ENCODE measurements around the gene DALRD3.
A peak's percentile ranks its signal among the peaks of the same experiment; 100 is the strongest.

DALRD3 gene

GRCh38 chr3:49017971-49018706, at the start of gene DALRD3:
Gene DALRD3 (minus strand): TSS chr3:49018580. CDS start chr3:49018564, 16 bp downstream.
- peak within 1 kb of the TSS; percentile 41 for H3K9ac ChIP-seq (ENCODE audit: low read length)
- H3K9me3 ChIP-seq (ENCODE audit: control insufficient read depth, low read depth, low read length), result no peaks in the 10 kb centered on the region
- no peaks in the 10 kb centered on the region for H3K27me3 ChIP-seq (ENCODE audit: control insufficient read depth, insufficient read depth, low read length)
- peaks cover 30% of the 10 kb centered on the region for H3K36me3 ChIP-seq (ENCODE audit: control insufficient read depth, low read depth, low read length)
- H3K4me3 ChIP-seq (ENCODE audit: low read length), result peak within 1 kb of the TSS; percentile 72
- no peak within 1 kb of the TSS for H3K27ac ChIP-seq (ENCODE audit: low read length)
- peaks cover 6% of the 10 kb centered on the region for H3K4me1 ChIP-seq (ENCODE audit: control insufficient read depth, low read depth, low read length)

GRCh38 chr3:49058011-49058410, 39.6 kb upstream of the DALRD3 start:
- no peak overlapping the region for H3K9ac ChIP-seq (ENCODE audit: low read length)
- H3K36me3 ChIP-seq (ENCODE audit: control insufficient read depth, low read depth, low read length), result peaks cover 52% of the 10 kb centered on the region
- no peak overlapping the region for H3K27ac ChIP-seq (ENCODE audit: low read length)
- H3K27me3 ChIP-seq (ENCODE audit: control insufficient read depth, insufficient read depth, low read length), result no peaks in the 10 kb centered on the region
- H3K4me3 ChIP-seq (ENCODE audit: low read length), result no peak overlapping the region
- H3K4me1 ChIP-seq (ENCODE audit: control insufficient read depth, low read depth, low read length), result no peaks in the 10 kb centered on the region
- H3K9me3 ChIP-seq (ENCODE audit: control insufficient read depth, low read depth, low read length), result no peaks in the 10 kb centered on the region

- no peaks in the 10 kb centered on the region for H3K9me3 ChIP-seq (ENCODE audit: control insufficient read depth, low read depth, low read length)
- no peaks in the 10 kb centered on the region for H3K4me1 ChIP-seq (ENCODE audit: control insufficient read depth, low read depth, low read length)
- no peak overlapping the region for H3K27ac ChIP-seq (ENCODE audit: low read length)
- H3K4me3 ChIP-seq (ENCODE audit: low read length), result no peak overlapping the region
- H3K36me3 ChIP-seq (ENCODE audit: control insufficient read depth, low read depth, low read length), result peaks cover 52% of the 10 kb centered on the region
- no peak overlapping the region for H3K9ac ChIP-seq (ENCODE audit: low read length)
- H3K27me3 ChIP-seq (ENCODE audit: control insufficient read depth, insufficient read depth, low read length), result no peaks in the 10 kb centered on the region
These were observed 38.9 kb upstream of the DALRD3 start for GRCh38 chr3:49057268-49057667.

GRCh38 chr3:49054344-49054862, 36.0 kb upstream of the DALRD3 start:
- no peak overlapping the region for H3K9ac ChIP-seq (ENCODE audit: low read length)
- H3K9me3 ChIP-seq (ENCODE audit: control insufficient read depth, low read depth, low read length), result no peaks in the 10 kb centered on the region
- no peak overlapping the region for H3K4me3 ChIP-seq (ENCODE audit: low read length)
- H3K4me1 ChIP-seq (ENCODE audit: control insufficient read depth, low read depth, low read length), result no peaks in the 10 kb centered on the region
- H3K36me3 ChIP-seq (ENCODE audit: control insufficient read depth, low read depth, low read length), result peaks cover 46% of the 10 kb centered on the region
- H3K27me3 ChIP-seq (ENCODE audit: control insufficient read depth, insufficient read depth, low read length), result no peaks in the 10 kb centered on the region
- no peak overlapping the region for H3K27ac ChIP-seq (ENCODE audit: low read length)

- Histone ChIP-seq H3K4me3 (ENCODE audit: low read length) (no peak overlapping the region), H3K4me1 (ENCODE audit: control insufficient read depth, low read depth, low read length) (no peaks in the 10 kb centered on the region), H3K27me3 (ENCODE audit: control insufficient read depth, insufficient read depth, low read length) (no peaks in the 10 kb centered on the region), H3K27ac (ENCODE audit: low read length) (no peak overlapping the region), H3K36me3 (ENCODE audit: control insufficient read depth, low read depth, low read length) (peaks cover 46% of the 10 kb centered on the region), H3K9me3 (ENCODE audit: control insufficient read depth, low read depth, low read length) (no peaks in the 10 kb centered on the region), H3K9ac (ENCODE audit: low read length) (no peak overlapping the region)
These were observed 35.2 kb upstream of the DALRD3 start for GRCh38 chr3:49053543-49053942.

GRCh38 chr3:49035281-49035680, 16.9 kb upstream of the DALRD3 start:
- Histone ChIP-seq H3K9ac (ENCODE audit: low read length) (no peak overlapping the region), H3K36me3 (ENCODE audit: control insufficient read depth, low read depth, low read length) (peaks cover 46% of the 10 kb centered on the region), H3K4me3 (ENCODE audit: low read length) (no peak overlapping the region), H3K4me1 (ENCODE audit: control insufficient read depth, low read depth, low read length) (no peaks in the 10 kb centered on the region), H3K27me3 (ENCODE audit: control insufficient read depth, insufficient read depth, low read length) (no peaks in the 10 kb centered on the region), H3K27ac (ENCODE audit: low read length) (no peak overlapping the region), H3K9me3 (ENCODE audit: control insufficient read depth, low read depth, low read length) (no peaks in the 10 kb centered on the region)

- Histone ChIP-seq H3K9ac (ENCODE audit: low read length) (no peak overlapping the region), H3K4me1 (ENCODE audit: control insufficient read depth, low read depth, low read length) (no peaks in the 10 kb centered on the region), H3K36me3 (ENCODE audit: control insufficient read depth, low read depth, low read length) (peaks cover 46% of the 10 kb centered on the region), H3K4me3 (ENCODE audit: low read length) (no peak overlapping the region), H3K27ac (ENCODE audit: low read length) (no peak overlapping the region), H3K9me3 (ENCODE audit: control insufficient read depth, low read depth, low read length) (no peaks in the 10 kb centered on the region), H3K27me3 (ENCODE audit: control insufficient read depth, insufficient read depth, low read length) (no peaks in the 10 kb centered on the region)
These were observed 16.3 kb upstream of the DALRD3 start for GRCh38 chr3:49034650-49035049.

- Histone ChIP-seq H3K9ac (ENCODE audit: low read length) (no peak overlapping the region), H3K36me3 (ENCODE audit: control insufficient read depth, low read depth, low read length) (peaks cover 47% of the 10 kb centered on the region), H3K9me3 (ENCODE audit: control insufficient read depth, low read depth, low read length) (no peaks in the 10 kb centered on the region), H3K27me3 (ENCODE audit: control insufficient read depth, insufficient read depth, low read length) (no peaks in the 10 kb centered on the region), H3K27ac (ENCODE audit: low read length) (no peak overlapping the region), H3K4me1 (ENCODE audit: control insufficient read depth, low read depth, low read length) (peaks cover 9% of the 10 kb centered on the region), H3K4me3 (ENCODE audit: low read length) (no peak overlapping the region)
These were observed 14.4 kb upstream of the DALRD3 start for GRCh38 chr3:49032646-49033304.

GRCh38 chr3:49030321-49030720, 11.9 kb upstream of the DALRD3 start:
- Histone ChIP-seq H3K9me3 (ENCODE audit: control insufficient read depth, low read depth, low read length) (no peaks in the 10 kb centered on the region), H3K27ac (ENCODE audit: low read length) (no peak overlapping the region), H3K36me3 (ENCODE audit: control insufficient read depth, low read depth, low read length) (peaks cover 59% of the 10 kb centered on the region), H3K4me1 (ENCODE audit: control insufficient read depth, low read depth, low read length) (peaks cover 9% of the 10 kb centered on the region), H3K4me3 (ENCODE audit: low read length) (no peak overlapping the region), H3K9ac (ENCODE audit: low read length) (no peak overlapping the region), H3K27me3 (ENCODE audit: control insufficient read depth, insufficient read depth, low read length) (no peaks in the 10 kb centered on the region)

- Histone ChIP-seq H3K4me3 (ENCODE audit: low read length) (peak overlapping the region; percentile 72), H3K9ac (ENCODE audit: low read length) (no peak overlapping the region), H3K27me3 (ENCODE audit: control insufficient read depth, insufficient read depth, low read length) (no peaks in the 10 kb centered on the region), H3K4me1 (ENCODE audit: control insufficient read depth, low read depth, low read length) (peaks cover 9% of the 10 kb centered on the region), H3K27ac (ENCODE audit: low read length) (no peak overlapping the region), H3K36me3 (ENCODE audit: control insufficient read depth, low read depth, low read length) (peaks cover 63% of the 10 kb centered on the region), H3K9me3 (ENCODE audit: control insufficient read depth, low read depth, low read length) (no peaks in the 10 kb centered on the region)
These were observed 11.1 kb upstream of the DALRD3 start for GRCh38 chr3:49029563-49029884.

GRCh38 chr3:49028673-49029562, 10.5 kb upstream of the DALRD3 start, which contains the start of gene IMPDH2:
Gene IMPDH2 (minus strand): TSS chr3:49029398. CDS start chr3:49029350, 48 bp downstream.
- Histone ChIP-seq H3K4me1 (ENCODE audit: control insufficient read depth, low read depth, low read length) (peaks cover 9% of the 10 kb centered on the region), H3K4me3 (ENCODE audit: low read length) (peak within 1 kb of the TSS; percentile 72)

More at GRCh38 chr3:49028673-49029562, 10.5 kb upstream of the DALRD3 start, which contains the start of gene IMPDH2:
- H3K27me3 ChIP-seq (ENCODE audit: control insufficient read depth, insufficient read depth, low read length), result no peaks in the 10 kb centered on the region
- no peaks in the 10 kb centered on the region for H3K9me3 ChIP-seq (ENCODE audit: control insufficient read depth, low read depth, low read length)
- H3K9ac ChIP-seq (ENCODE audit: low read length), result peak within 1 kb of the TSS; percentile 75
- H3K27ac ChIP-seq (ENCODE audit: low read length), result peak within 1 kb of the TSS; percentile 14
- H3K36me3 ChIP-seq (ENCODE audit: control insufficient read depth, low read depth, low read length), result peaks cover 69% of the 10 kb centered on the region

Measured in iPS-18a (cell line).